ENCODE results near the gene N4BP2L2. TPM values are rescaled to one million over a fixed set of nuclear protein-coding genes. Genes with fewer than 3 reads are reported as not detected.

N4BP2L2 gene
- total and polyA plus RNA-seq, 9 of the 15 experiments (the other 6 are each of a cell fraction or from before 2014, with no cell fraction given) = 33.9 to 76.4 (median 48.7) TPM

- ChIA-PET POLR2A (interaction anchor here (1.0 kb wide), 1 partner anchor 18 kb away, joined by 3 read pairs; no protein-coding TSS in a partner anchor), CTCF (ENCODE audit: low intra/inter-chr PET ratio) (no interaction called here)
- Histone ChIP-seq H2AFZ (ENCODE audit: low read depth, low read length) (no peak overlapping the region), H3K4me1 (replicated peaks in 1 of 2; ENCODE audit: control insufficient read depth in 2 of 2, insufficient read depth in 2 of 2, low read length in 2 of 2) (no peaks in the 10 kb centered on the region), H3K9me1 (ENCODE audit: control insufficient read depth, insufficient read depth, low read length) (no peaks in the 10 kb centered on the region), H3K4me3 (no peak overlapping the region), H3K27ac (ENCODE audit: extremely low read depth, low read depth, low read length) (no peak overlapping the region), H3K36me3 (ENCODE audit: control insufficient read depth, insufficient read depth, low read length) (no peaks in the 10 kb centered on the region), H3K79me2 (ENCODE audit: control insufficient read depth, insufficient read depth, low read length) (no peaks in the 10 kb centered on the region), H3K27me3 (ENCODE audit: control insufficient read depth in 2 of 2, insufficient read depth in 2 of 2, low read length in 2 of 2) (no peaks in the 10 kb centered on the region), H3K4me2 (ENCODE audit: insufficient read depth, low read length) (no peak overlapping the region), H3K9me3 (replicated peaks; ENCODE audit: control insufficient read depth, insufficient read depth, low read depth, low read length) (no peaks in the 10 kb centered on the region; the same call in none of the 2 replicates), H4K20me1 (replicated peaks; ENCODE audit: control insufficient read depth, insufficient read depth, low read length) (no peaks in the 10 kb centered on the region), H3K9ac (ENCODE audit: insufficient read depth in 1 of 2, low read depth in 2 of 2, low read length in 2 of 2) (no peak overlapping the region)
- in situ Hi-C loops (cut with MboI) = no loop called here
- TF ChIP-seq JUNB (CRISPR knock-in tag; conservative IDR thresholded peaks at IDR 0.05) (no peak), ATF3 (IDR thresholded peaks at IDR 0.05) (no peak), ATF3 (CRISPR knock-in tag; conservative IDR thresholded peaks at IDR 0.05) (no peak), CLOCK (CRISPR knock-in tag; IDR thresholded peaks at IDR 0.05; ENCODE audit: borderline replicate concordance) (no peak)
- intact Hi-C loops (cut with micrococcal nuclease) = no loop called here
- BruUV-seq (replicated peaks) = no TSS peak
- DNase-seq (ENCODE audit: extremely low read depth in 1 of 4, low spot score in 3 of 4) (no peak), FAIRE-seq (no peak), ATAC-seq (no peak)
- 56% methylated on average over 6 of the region's 6 CpGs for WGBS (ENCODE audit: insufficient coverage, low coverage, missing lambda C conversion rate)
Observed at GRCh38 chr13:32430018-32430747, 108.4 kb downstream of the N4BP2L2 start.
